ENCODE measurements around the gene ALAS1.
"Not testable (repeated sequence)": the region's sequence is repeated elsewhere in the genome, so short reads cannot be mapped to it uniquely, and the experiment has no call there.

ALAS1 gene

GRCh38 chr3:52197842-52198625 lies at the start of gene ALAS1:
Gene ALAS1 (plus strand): TSS chr3:52198160. CDS start chr3:52199242, 1,082 bp downstream.
- no peak for DNase-seq (ENCODE audit: low read depth, low spot score)
- peak within 1 kb of the TSS; percentile 38 for H3K27ac ChIP-seq

- no peak overlapping the region for H3K27ac ChIP-seq
- no peak for DNase-seq (ENCODE audit: low read depth, low spot score)
Measured at GRCh38 chr3:52149021-52149420, 48.9 kb upstream of the ALAS1 start.

- no peak overlapping the region for H3K27ac ChIP-seq
- DNase-seq (ENCODE audit: low read depth, low spot score) = no peak
Measured at GRCh38 chr3:52149726-52150125, 48.2 kb upstream of the ALAS1 start.

- no peak overlapping the region for H3K27ac ChIP-seq
- no peak for DNase-seq (ENCODE audit: low read depth, low spot score)
Measured at GRCh38 chr3:52150357-52150756, 47.6 kb upstream of the ALAS1 start.

- DNase-seq (ENCODE audit: low read depth, low spot score) = no peak
- no peak overlapping the region for H3K27ac ChIP-seq
Measured at GRCh38 chr3:52150860-52151259, 47.1 kb upstream of the ALAS1 start.

- not testable (repeated sequence) for DNase-seq (ENCODE audit: low read depth, low spot score); H3K27ac ChIP-seq
Measured at GRCh38 chr3:52151991-52152390, 46.0 kb upstream of the ALAS1 start.

- no peak for DNase-seq (ENCODE audit: low read depth, low spot score)
- H3K27ac ChIP-seq = peak overlapping the region; percentile 81
Measured at GRCh38 chr3:52153389-52154096, 44.4 kb upstream of the ALAS1 start.

GRCh38 chr3:52154135-52155094 lies 43.5 kb upstream of the ALAS1 start, which contains the start of gene POC1A:
Gene POC1A (minus strand): TSS chr3:52154423. CDS start chr3:52154372, 51 bp downstream.
- peak within 1 kb of the TSS; percentile 81 for H3K27ac ChIP-seq
- DNase-seq (ENCODE audit: low read depth, low spot score) = peak; percentile 89

GRCh38 chr3:52155912-52156311 lies 42.0 kb upstream of the ALAS1 start:
- no peak overlapping the region for H3K27ac ChIP-seq
- DNase-seq (ENCODE audit: low read depth, low spot score) = no peak

- H3K27ac ChIP-seq = no peak overlapping the region
- DNase-seq (ENCODE audit: low read depth, low spot score) = no peak
Measured at GRCh38 chr3:52159503-52159902, 38.5 kb upstream of the ALAS1 start.

GRCh38 chr3:52162250-52162872 lies 35.6 kb upstream of the ALAS1 start:
- DNase-seq (ENCODE audit: low read depth, low spot score) = no peak
- H3K27ac ChIP-seq = no peak overlapping the region

GRCh38 chr3:52167240-52167639 lies 30.7 kb upstream of the ALAS1 start:
- DNase-seq (ENCODE audit: low read depth, low spot score) = no peak
- no peak overlapping the region for H3K27ac ChIP-seq

- not testable (repeated sequence) for H3K27ac ChIP-seq; DNase-seq (ENCODE audit: low read depth, low spot score)
Measured at GRCh38 chr3:52170217-52170616, 27.7 kb upstream of the ALAS1 start.

GRCh38 chr3:52171514-52172261 lies 26.3 kb upstream of the ALAS1 start:
- no peak for DNase-seq (ENCODE audit: low read depth, low spot score)

GRCh38 chr3:52172262-52172757 lies 25.6 kb upstream of the ALAS1 start:
- H3K27ac ChIP-seq = no peak overlapping the region
- no peak for DNase-seq (ENCODE audit: low read depth, low spot score)

More at GRCh38 chr3:52171514-52172261, 26.3 kb upstream of the ALAS1 start:
- H3K27ac ChIP-seq = no peak overlapping the region

GRCh38 chr3:52173101-52173500 lies 24.9 kb upstream of the ALAS1 start:
- H3K27ac ChIP-seq = no peak overlapping the region
- DNase-seq (ENCODE audit: low read depth, low spot score) = no peak

- H3K27ac ChIP-seq = peak overlapping the region; percentile 34
- DNase-seq (ENCODE audit: low read depth, low spot score) = no peak
Measured at GRCh38 chr3:52174896-52175295, 23.1 kb upstream of the ALAS1 start.

GRCh38 chr3:52175416-52176179 lies 22.4 kb upstream of the ALAS1 start:
- no peak for DNase-seq (ENCODE audit: low read depth, low spot score)
- H3K27ac ChIP-seq = peak overlapping the region; percentile 34

Data from epithelial cell of prostate (primary cell).